WI38 (cell line): ENCODE measurements around the gene KBTBD8.

Experiments
- H3K4me3 ChIP-seq: 2 replicates; pipeline ENCODE4 v1.5.1; 2011; ENCODE audit warnings: low read depth, mild to moderate bottlenecking, control low read depth, low read length
- CTCF ChIP-seq: IDR thresholded peaks from 2 replicates; pipeline ENCODE4 v1.5.1; 2012; ENCODE audit warnings: low read depth, mild to moderate bottlenecking, control low read depth, low read length

Gene KBTBD8

GRCh38 chr3:66958067-66958466 lies 40.0 kb upstream of the KBTBD8 start:
- H3K4me3 ChIP-seq, result no peak overlapping the region
- TF ChIP-seq CTCF, result no peak

GRCh38 chr3:66962664-66963063 lies 35.4 kb upstream of the KBTBD8 start:
- no peak overlapping the region for H3K4me3 ChIP-seq
- no peak for TF ChIP-seq CTCF

GRCh38 chr3:66971245-66971644 lies 26.9 kb upstream of the KBTBD8 start:
- no peak overlapping the region for H3K4me3 ChIP-seq
- no peak for TF ChIP-seq CTCF

GRCh38 chr3:66971891-66972551 lies 26.1 kb upstream of the KBTBD8 start:
- peak overlapping the region; percentile 50 for H3K4me3 ChIP-seq
- TF ChIP-seq CTCF, result peak; percentile 87

- no peak overlapping the region for H3K4me3 ChIP-seq
- TF ChIP-seq CTCF, result no peak
These were observed 17.3 kb upstream of the KBTBD8 start for GRCh38 chr3:66980791-66981190.

GRCh38 chr3:66983101-66983500 lies 15.0 kb upstream of the KBTBD8 start:
- no peak overlapping the region for H3K4me3 ChIP-seq
- no peak for TF ChIP-seq CTCF

- TF ChIP-seq CTCF, result no peak
These were observed 12.7 kb upstream of the KBTBD8 start for GRCh38 chr3:66985336-66985920.

More at GRCh38 chr3:66985336-66985920, 12.7 kb upstream of the KBTBD8 start:
- no peak overlapping the region for H3K4me3 ChIP-seq
